Heart left ventricle (tissue), 16 donors: ENCODE results near the gene VENTX. TPM values are rescaled to one million over a fixed set of nuclear protein-coding genes. Genes with fewer than 3 reads are reported as not detected.

Experiments used
- ATAC-seq, 4 donors: fragments of 200-7000 bp; cut with Tn5 transposase; one replicate each; pipeline ENCODE4 v1.9.1; 2020 to 2022; ENCODE audit warnings: moderate library complexity in 4 of 4, mild to moderate bottlenecking in 3 of 4, moderate number of reproducible peaks in 1 of 4
- DNase-seq, 5 donors: peaks; one replicate each; pipeline ENCODE4 v3.0.0-alpha.2; 2020
- H3K27ac ChIP-seq, 12 donors: fragments of 200-600 bp; sonication (generic) in 4 of 12; one replicate each; pipeline versions ENCODE4 v1.5.0 to v1.8.0; 2016 to 2022; ENCODE audit warnings: mild to moderate bottlenecking in 2 of 12
- H3K27me3 ChIP-seq, 9 donors: fragments of 200-600 bp; sonication (generic) in 2 of 9; one replicate each; pipeline versions ENCODE4 v1.5.1 to v1.8.0; 2016 to 2022; ENCODE audit warnings: mild to moderate bottlenecking in 3 of 9
- H3K36me3 ChIP-seq, 9 donors: fragments of 200-600 bp; sonication (generic) in 2 of 9; one replicate each; pipeline versions ENCODE4 v1.5.0 to v1.8.0; 2018 to 2022; ENCODE audit warnings: mild to moderate bottlenecking in 2 of 9
- H3K4me1 ChIP-seq, 12 donors: fragments of 200-600 bp; sonication (generic) in 4 of 12; one replicate each; pipeline versions ENCODE4 v1.5.0 to v1.8.0; 2016 to 2022; ENCODE audit warnings: mild to moderate bottlenecking in 3 of 12
- H3K4me3 ChIP-seq, 12 donors: fragments of 200-600 bp; sonication (generic) in 4 of 12; one replicate each; pipeline versions ENCODE4 v1.5.0 to v1.8.0; 2017 to 2022; ENCODE audit warnings: mild to moderate bottlenecking in 9 of 12, moderate library complexity in 4 of 12
- H3K9me3 ChIP-seq, 12 donors: fragments of 200-600 bp; sonication (generic) in 4 of 12; one replicate each; pipeline versions ENCODE4 v1.5.0 to v1.8.0; 2016 to 2022; ENCODE audit warnings: mild to moderate bottlenecking in 1 of 12
- POLR2A ChIP-seq, 2 donors: fragments of 450-650 bp; IDR thresholded peaks; one replicate each; pipeline ENCODE4 v1.6.1; 2017; ENCODE audit warnings: antibody characterized with exemption in 2 of 2, mild to moderate bottlenecking in 2 of 2, moderate library complexity in 2 of 2
- WGBS, 4 donors: extraction: QIAGEN DNeasy Blood & Tissue Kit in 2 of 4; methylation state at CpG; one replicate each; pipeline versions ENCODE4 v1.1.5 to v1.1.7; 2013 to 2018; 5-methylcytosine and 5-hydroxymethylcytosine counted together
- intact Hi-C, 10 donors: fragments of 100-400 bp; cut with DNase I; formaldehyde crosslinking; loops; one replicate each; pipeline versions ENCODE4 v1.11.1 to v1.14.2; 2022
- polyA plus RNA-seq, 2 donors: library from polyadenylated mRNA; stranded (reverse); fragments of 200-250 nt; gene quantifications; one replicate each; pipeline ENCODE4 v1.2.3, GENCODE V29; 2013
- total RNA-seq, 9 donors: library from RNA; depleted of rRNA in 2 of 9; stranded (reverse); fragments of >200 nt in 2 of 9; fragmentation: NEBNext Ultra II Directional in 3 of 9; extraction: Animal tissue kit (Norgen Biotek cat#: 25700) in 3 of 9; gene quantifications; one replicate each; pipeline versions ENCODE4 v1.1.0 to v1.2.4, GENCODE V29; 2016 to 2023
- TF ChIP-seq, protein P1 (sequence below), 12 donors: fragments of 200-600 bp; sonication (generic) in 4 of 12; IDR thresholded peaks; one replicate each; pipeline versions ENCODE4 v1.5.0 to v1.8.0; 2018 to 2022; ENCODE audit warnings: antibody characterized with exemption in 12 of 12, mild to moderate bottlenecking in 5 of 12
- donor health status: ischemic (EF 13 %, LVEDD 7.1; RV severe dilation, severe dysfunction).
- donor health status: healthy with polysubstance abuse.
- donor health status: DM: no; HTN: yes; CAD: no.
- donor health status: DM: no; HTN: no; CAD: no.
- donor health status: ischemic (EF 25% LVEDD 6.9; RV normal size, moderate dysfunction).
- donor health status: ischemic (EF 25% LVEDD 5.7; RV mildly dilated, moderate dysfunction).
- donor health status: healthy.
- donor health status: DM: yes; HTN: yes; CAD: no.
- donor health status: ischemic (EF 35%, LVEDD 5.7; RV mildly dilated, moderate dysfunction).
- donor health status: nonischemic (EF 11% LVEDD 7.7; RV severe dilation, severe dysfunction).
- donor health status: DM: yes; HTN: yes; CAD: no.
- donor health status: PGD.
- donor health status: ischemic (EF 29% LVEDD 5.4; RV normal size, mild dysfunction).
- donor health status: nonischemic (EF 23%, LVEDD 6.1; RV moderate dilation, normal function).

Gene VENTX
- total and polyA plus RNA-seq, 11 donors = 0.29 to 2.3 (median 0.58) TPM

DNA sequence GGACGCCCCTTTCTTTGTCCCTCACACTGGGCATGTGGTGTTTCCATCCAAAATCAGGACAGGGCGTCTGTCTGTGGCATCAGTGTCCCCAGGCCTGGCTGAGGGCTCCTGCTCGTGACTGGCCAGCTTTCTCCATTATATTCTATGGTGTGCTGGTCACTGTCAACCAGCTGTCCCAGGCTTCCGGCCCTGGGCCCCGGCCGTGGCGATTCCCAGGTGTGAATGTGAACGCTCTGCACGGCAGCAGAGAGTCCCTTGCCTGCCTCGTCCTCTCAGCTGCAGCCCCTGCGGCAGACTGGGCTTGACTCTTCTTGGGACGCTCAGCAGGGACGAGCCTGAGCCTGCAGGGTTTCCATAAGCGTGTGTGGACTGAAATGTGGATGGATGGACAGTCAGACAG, 13.6 kb upstream of the VENTX start:
- TF ChIP-seq, protein P1, sequence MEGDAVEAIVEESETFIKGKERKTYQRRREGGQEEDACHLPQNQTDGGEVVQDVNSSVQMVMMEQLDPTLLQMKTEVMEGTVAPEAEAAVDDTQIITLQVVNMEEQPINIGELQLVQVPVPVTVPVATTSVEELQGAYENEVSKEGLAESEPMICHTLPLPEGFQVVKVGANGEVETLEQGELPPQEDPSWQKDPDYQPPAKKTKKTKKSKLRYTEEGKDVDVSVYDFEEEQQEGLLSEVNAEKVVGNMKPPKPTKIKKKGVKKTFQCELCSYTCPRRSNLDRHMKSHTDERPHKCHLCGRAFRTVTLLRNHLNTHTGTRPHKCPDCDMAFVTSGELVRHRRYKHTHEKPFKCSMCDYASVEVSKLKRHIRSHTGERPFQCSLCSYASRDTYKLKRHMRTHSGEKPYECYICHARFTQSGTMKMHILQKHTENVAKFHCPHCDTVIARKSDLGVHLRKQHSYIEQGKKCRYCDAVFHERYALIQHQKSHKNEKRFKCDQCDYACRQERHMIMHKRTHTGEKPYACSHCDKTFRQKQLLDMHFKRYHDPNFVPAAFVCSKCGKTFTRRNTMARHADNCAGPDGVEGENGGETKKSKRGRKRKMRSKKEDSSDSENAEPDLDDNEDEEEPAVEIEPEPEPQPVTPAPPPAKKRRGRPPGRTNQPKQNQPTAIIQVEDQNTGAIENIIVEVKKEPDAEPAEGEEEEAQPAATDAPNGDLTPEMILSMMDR (IDR thresholded peaks at IDR 0.05) = no peak
- no peak for TF ChIP-seq POLR2A (IDR thresholded peaks at IDR 0.05)
- no peak for ATAC-seq

DNA sequence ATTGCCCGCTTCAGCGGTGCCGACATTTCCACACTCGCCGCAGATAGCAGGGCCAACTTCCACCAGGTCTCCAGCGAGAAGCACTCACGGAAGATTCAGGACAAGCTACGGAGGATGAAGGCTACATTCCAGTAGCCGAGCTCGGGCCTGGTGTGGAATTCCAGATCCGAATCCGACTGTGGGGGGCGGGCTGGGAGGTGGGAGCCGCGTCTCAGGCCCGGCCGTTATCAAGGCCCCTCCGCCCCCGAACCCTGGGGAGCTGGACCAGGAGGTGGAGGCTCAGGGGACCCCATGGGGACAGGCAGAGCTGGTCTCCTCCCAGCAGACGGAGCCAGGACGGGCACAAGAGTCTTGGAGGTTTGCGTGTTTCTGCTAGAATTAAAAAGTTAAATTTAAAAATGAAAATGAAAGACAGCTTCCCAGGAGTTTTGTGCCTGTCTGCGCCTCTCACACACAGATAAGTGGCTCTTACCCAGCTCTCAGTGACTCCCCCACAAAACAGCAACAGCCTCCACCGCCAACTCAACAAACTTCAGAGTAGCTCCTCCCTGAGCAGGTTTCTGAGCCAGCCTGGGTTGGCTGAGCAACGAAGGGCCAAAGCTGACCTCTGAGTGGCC, 12.8 kb upstream of the VENTX start:
- Histone ChIP-seq H3K4me3 (peak overlapping the region in 6 of 12 donors; percentile 5 to 32 (median 21)), H3K27me3 (peaks cover 25 to 71% (median 50%) of the 10 kb centered on the region in 9 donors)
- intact Hi-C loops = no loop called here

More for the DNA sequence above, 13.6 kb upstream of the VENTX start:
- WGBS, 4 donors = 38 to 59% (median 42%) methylated on average over 10 to 14 of the region's 14 CpGs
- intact Hi-C loops = no loop called here
- no peaks in the 10 kb centered on the region for H3K9me3 ChIP-seq
- H3K36me3 ChIP-seq = no peaks in the 10 kb centered on the region
- H3K4me3 ChIP-seq = no peak overlapping the region
- peaks cover 0 to 3% (median 0%) of the 10 kb centered on the region in 12 donors for H3K4me1 ChIP-seq
- DNase-seq = no peak
- peaks cover 20 to 71% (median 50%) of the 10 kb centered on the region in 9 donors for H3K27me3 ChIP-seq
- no peak overlapping the region for H3K27ac ChIP-seq

DNA sequence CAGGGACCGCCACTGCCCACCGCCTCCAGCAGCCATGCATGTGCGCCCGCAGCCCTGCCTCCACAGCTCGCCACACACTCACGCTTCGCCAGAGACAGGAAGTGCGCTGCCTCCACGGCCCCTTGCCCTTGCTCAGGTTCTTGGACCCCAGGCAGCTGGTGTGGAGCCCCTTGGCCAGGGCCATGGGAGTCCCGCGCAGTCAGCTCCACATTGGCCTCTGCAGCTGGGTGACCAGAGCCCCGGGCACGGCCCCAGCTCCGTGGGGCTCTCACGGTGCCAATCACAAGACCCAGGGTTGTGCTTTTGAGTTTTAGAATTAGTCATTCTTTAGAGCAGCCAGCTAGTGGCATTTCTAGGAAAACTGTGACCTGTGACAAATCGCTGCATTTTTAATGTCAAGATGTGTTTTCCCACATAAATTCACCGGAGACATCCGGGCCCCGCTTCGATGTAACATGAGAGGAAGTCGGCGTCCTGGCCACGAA, 11.9 kb upstream of the VENTX start:
- H3K9me3 ChIP-seq = no peaks in the 10 kb centered on the region
- no peaks in the 10 kb centered on the region for H3K36me3 ChIP-seq
- TF ChIP-seq, protein P1 (IDR thresholded peaks at IDR 0.05) = no peak
- TF ChIP-seq POLR2A (IDR thresholded peaks at IDR 0.05) = no peak
- intact Hi-C loops = no loop called here
- 83 to 89% (median 85%) methylated on average over 21 to 23 of the region's 23 CpGs for WGBS, 4 donors
- peaks cover 0 to 16% (median 0%) of the 10 kb centered on the region in 12 donors for H3K4me1 ChIP-seq
- ATAC-seq (no peak), DNase-seq (no peak)
- peaks cover 32 to 72% (median 50%) of the 10 kb centered on the region in 9 donors for H3K27me3 ChIP-seq
- H3K4me3 ChIP-seq = no peak overlapping the region
- no peak overlapping the region for H3K27ac ChIP-seq

More for the DNA sequence above, 12.8 kb upstream of the VENTX start:
- H3K36me3 ChIP-seq = no peaks in the 10 kb centered on the region
- peaks cover 0 to 7% (median 0%) of the 10 kb centered on the region in 12 donors for H3K4me1 ChIP-seq
- no peak overlapping the region for H3K27ac ChIP-seq
- ATAC-seq = no peak
- no peak for TF ChIP-seq POLR2A (IDR thresholded peaks at IDR 0.05)
- TF ChIP-seq, protein P1 (IDR thresholded peaks at IDR 0.05) = no peak
- no peaks in the 10 kb centered on the region for H3K9me3 ChIP-seq
- 32 to 46% (median 40%) methylated on average over 11 to 25 of the region's 25 CpGs for WGBS, 4 donors
- no peak for DNase-seq

DNA sequence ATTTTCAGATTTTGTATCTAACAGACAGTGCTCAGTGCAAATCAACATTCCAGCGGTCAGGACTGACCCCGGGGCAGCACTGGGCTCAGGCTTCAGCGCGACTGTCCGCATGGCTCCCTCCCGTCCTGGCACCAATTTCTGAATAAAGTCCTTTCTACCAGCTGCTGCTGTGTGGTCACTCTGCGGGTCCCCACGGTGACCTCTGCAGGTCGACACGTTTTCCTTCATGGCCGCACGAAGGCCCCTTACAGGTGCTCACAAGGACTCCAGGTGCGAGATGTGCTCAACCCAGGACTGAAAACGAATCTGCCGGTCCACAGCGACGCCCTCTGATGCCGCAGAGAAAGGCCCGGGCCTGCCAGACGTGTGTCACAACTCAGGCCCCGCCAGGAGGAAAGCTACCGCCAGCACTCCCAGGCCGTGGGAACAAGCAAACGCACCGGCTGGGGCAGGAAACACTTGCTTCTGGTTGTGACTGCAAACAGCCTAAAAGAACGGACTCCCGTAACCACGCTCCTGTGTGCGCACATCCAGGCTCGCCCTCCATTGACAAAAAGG, 11.3 kb upstream of the VENTX start:
- no peak for ATAC-seq
- intact Hi-C loops = no loop called here
- H3K27me3 ChIP-seq = peaks cover 32 to 70% (median 53%) of the 10 kb centered on the region in 9 donors

More for the DNA sequence above, 11.3 kb upstream of the VENTX start:
- no peaks in the 10 kb centered on the region for H3K9me3 ChIP-seq
- DNase-seq = no peak
- WGBS, 4 donors = 52 to 68% (median 58%) methylated on average over 22 to 30 of the region's 30 CpGs
- no peaks in the 10 kb centered on the region for H3K36me3 ChIP-seq
- no peak overlapping the region for H3K4me3 ChIP-seq
- no peak overlapping the region for H3K27ac ChIP-seq
- TF ChIP-seq, protein P1 (IDR thresholded peaks at IDR 0.05) = no peak
- no peak for TF ChIP-seq POLR2A (IDR thresholded peaks at IDR 0.05)
- peaks cover 0 to 18% (median 0%) of the 10 kb centered on the region in 12 donors for H3K4me1 ChIP-seq
